Left ventricle myocardium inferior (tissue), 1 donor: Measurements from ENCODE around the gene BRMS1. TPM values are rescaled to one million over a fixed set of nuclear protein-coding genes. Genes with fewer than 3 reads are reported as not detected.
"Not testable (repeated sequence)": the region's sequence is repeated elsewhere in the genome, so short reads cannot be mapped to it uniquely, and the experiment has no call there.

Experiments used
- DNase-seq: peaks from one replicate; pipeline ENCODE4 v3.0.0-alpha.2; 2020
- H3K27ac ChIP-seq: fragments of 200-600 bp; replicated peaks from 2 replicates; pipeline ENCODE4 v1.8.0; 2021
- H3K27me3 ChIP-seq: fragments of 200-600 bp; 2 replicates; pipeline ENCODE4 v1.8.0; 2021; ENCODE audit warnings: low read depth
- H3K36me3 ChIP-seq: fragments of 200-600 bp; 2 replicates; pipeline ENCODE4 v1.8.0; 2021
- H3K4me1 ChIP-seq: fragments of 200-600 bp; 2 replicates; pipeline ENCODE4 v1.8.0; 2021
- H3K4me3 ChIP-seq: fragments of 200-600 bp; 2 replicates; pipeline ENCODE4 v1.8.0; 2021; ENCODE audit warnings: mild to moderate bottlenecking, moderate library complexity
- H3K9me3 ChIP-seq: fragments of 200-600 bp; replicated peaks from 2 replicates; pipeline ENCODE4 v1.8.0; 2021
- intact Hi-C: fragments of 100-400 bp; cut with micrococcal nuclease; formaldehyde crosslinking; loops from one replicate; pipeline ENCODE4 v1.11.0; 2022
- total RNA-seq: library from RNA; stranded (reverse); fragmentation: NEBNext Ultra II Directional; extraction: Animal tissue kit (Norgen Biotek cat#: 25700); gene quantifications from one replicate; pipeline ENCODE4 v1.2.1, GENCODE V29; 2021
- TF ChIP-seq, protein P1 (sequence below): fragments of 200-600 bp; IDR thresholded peaks from 2 replicates; pipeline ENCODE4 v1.8.0; 2021; ENCODE audit warnings: antibody characterized with exemption, mild to moderate bottlenecking, borderline replicate concordance
- donor health status: DM: no; HTN: yes; CAD: no; lungs with severe emphysema.

Gene BRMS1
- total RNA-seq, 1 donor from 2014 or later: 14.7 TPM

DNA sequence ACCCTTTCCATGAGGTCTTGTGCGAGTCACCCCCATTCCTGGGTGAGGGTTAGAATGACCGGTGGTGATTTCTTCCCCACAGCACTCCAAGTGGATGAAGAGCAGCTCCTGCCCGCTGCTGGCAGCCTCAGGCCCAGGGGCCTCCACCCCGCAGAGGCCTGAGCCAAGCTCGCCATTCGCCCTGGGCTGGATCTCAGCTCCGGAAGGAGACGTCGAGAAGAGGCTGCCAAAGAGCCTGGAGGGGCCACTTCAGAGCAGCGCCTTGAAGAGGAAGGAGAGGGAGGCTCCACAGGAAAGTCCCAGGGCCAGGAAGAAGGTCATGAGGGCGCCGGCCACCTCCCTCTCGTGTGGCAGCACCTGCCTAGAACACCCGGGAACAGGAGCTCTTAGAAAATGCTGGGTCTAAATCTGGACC, 18.3 kb upstream of the BRMS1 start:
- Histone ChIP-seq H3K9me3 (no peaks in the 10 kb centered on the region), H3K36me3 (peaks cover 8% of the 10 kb centered on the region), H3K4me1 (peaks cover 9% of the 10 kb centered on the region), H3K27me3 (no peaks in the 10 kb centered on the region), H3K4me3 (no peak overlapping the region), H3K27ac (peak overlapping the region; percentile 12)
- TF ChIP-seq, protein P1, sequence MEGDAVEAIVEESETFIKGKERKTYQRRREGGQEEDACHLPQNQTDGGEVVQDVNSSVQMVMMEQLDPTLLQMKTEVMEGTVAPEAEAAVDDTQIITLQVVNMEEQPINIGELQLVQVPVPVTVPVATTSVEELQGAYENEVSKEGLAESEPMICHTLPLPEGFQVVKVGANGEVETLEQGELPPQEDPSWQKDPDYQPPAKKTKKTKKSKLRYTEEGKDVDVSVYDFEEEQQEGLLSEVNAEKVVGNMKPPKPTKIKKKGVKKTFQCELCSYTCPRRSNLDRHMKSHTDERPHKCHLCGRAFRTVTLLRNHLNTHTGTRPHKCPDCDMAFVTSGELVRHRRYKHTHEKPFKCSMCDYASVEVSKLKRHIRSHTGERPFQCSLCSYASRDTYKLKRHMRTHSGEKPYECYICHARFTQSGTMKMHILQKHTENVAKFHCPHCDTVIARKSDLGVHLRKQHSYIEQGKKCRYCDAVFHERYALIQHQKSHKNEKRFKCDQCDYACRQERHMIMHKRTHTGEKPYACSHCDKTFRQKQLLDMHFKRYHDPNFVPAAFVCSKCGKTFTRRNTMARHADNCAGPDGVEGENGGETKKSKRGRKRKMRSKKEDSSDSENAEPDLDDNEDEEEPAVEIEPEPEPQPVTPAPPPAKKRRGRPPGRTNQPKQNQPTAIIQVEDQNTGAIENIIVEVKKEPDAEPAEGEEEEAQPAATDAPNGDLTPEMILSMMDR: no peak
- no peak for DNase-seq
- intact Hi-C loops: no loop called here

DNA sequence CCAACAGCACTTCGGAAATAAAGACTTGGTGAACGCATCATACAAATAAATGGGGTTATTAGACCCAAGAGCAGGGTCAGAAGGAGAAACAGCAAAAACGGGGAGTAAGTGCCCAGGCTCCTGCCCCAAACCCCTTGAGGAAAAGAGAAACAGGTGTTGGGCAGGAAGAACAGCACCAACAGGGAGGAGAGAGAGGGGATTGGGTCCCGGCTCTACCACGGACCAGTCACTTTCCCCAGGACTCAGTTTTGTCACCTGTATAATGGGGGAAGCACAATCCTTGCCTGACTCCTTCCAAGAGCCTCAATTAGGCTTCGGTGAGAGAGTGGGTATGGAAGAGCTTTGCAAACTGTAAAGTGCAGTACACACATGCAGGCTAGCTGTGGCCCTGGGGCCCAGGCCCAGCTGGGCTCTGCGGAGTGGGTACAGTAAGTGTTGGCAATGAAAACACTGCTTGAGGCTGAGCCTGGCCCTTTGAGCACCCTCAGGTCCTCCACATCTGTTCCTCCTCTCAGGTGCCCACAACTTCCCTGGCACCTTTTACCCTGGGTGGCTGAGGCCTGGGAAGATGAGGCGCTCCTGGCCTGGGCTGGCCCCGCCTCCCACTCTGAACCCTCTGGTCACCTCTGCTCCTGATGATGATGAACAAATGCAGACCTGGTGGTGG, 17.7 kb upstream of the BRMS1 start:
- Histone ChIP-seq H3K4me3 (no peak overlapping the region), H3K36me3 (peaks cover 4% of the 10 kb centered on the region)
- TF ChIP-seq, protein P1: no peak

DNA sequence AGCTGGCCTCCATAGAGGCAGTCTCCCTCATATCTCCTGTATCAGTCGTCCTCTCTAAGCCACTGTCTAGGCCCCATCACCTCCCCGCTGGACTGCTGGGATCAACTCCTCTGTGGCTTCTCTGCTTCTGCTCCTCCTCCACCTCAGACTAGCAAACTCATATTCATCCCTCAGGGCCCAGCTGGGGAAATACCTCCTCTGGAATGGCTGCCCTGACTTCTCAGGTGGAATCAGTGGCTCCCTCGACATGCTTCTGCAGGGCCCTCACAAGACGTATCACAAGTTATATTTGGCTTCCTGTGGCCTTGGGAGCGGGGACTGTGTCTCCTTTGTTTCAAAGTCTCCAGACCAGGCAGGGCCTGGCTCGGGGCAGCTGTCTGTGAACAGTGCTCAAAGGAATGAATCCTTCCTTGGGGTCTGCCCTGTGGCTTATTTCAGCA, 16.6 kb upstream of the BRMS1 start:
- no peak for DNase-seq
- TF ChIP-seq, protein P1: no peak
- intact Hi-C loops: no loop called here

More for the DNA sequence above, 17.7 kb upstream of the BRMS1 start:
- H3K4me1 ChIP-seq: peaks cover 9% of the 10 kb centered on the region
- DNase-seq: no peak
- H3K27ac ChIP-seq: peak overlapping the region; percentile 12
- intact Hi-C loops: no loop called here
- no peaks in the 10 kb centered on the region for H3K9me3 ChIP-seq
- no peaks in the 10 kb centered on the region for H3K27me3 ChIP-seq

DNA sequence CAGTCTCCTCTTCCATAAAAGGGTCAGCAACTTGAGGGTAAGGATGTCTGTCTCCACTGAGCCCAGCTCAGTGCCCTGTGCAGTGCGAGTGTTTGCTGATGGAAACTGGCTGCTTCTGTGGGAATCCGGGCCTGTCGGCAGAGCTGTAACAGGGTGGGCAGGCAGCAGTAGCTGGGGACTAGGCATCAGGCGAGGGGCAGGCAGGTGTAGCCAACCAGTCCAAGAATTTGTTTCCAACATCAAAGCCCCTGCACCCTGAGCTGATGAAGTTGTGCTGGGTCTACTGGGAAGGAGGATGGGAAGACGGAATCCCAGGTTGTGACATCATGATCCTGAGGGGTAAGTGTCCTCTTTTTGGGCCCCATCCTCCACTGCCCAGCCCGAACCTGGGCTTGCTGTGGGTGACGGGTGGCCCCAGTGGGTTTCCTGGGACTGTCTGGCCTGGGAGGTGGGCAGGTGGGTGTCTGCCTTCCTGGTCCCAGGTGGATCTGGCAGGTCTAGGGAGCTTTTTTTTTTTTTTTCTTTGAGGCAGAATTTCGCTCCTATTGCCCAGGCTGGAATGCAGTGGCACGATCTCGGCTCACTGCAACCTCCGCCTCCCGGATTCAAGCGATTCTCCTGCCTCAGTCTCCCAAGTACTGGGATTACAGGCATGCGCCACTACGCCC, 15.6 kb upstream of the BRMS1 start:
- H3K4me1 ChIP-seq: peaks cover 9% of the 10 kb centered on the region
- no peaks in the 10 kb centered on the region for H3K36me3 ChIP-seq
- no peaks in the 10 kb centered on the region for H3K27me3 ChIP-seq
- H3K9me3 ChIP-seq: no peaks in the 10 kb centered on the region
- TF ChIP-seq, protein P1: no peak
- intact Hi-C loops: no loop called here
- no peak overlapping the region for H3K27ac ChIP-seq
- DNase-seq: no peak
- H3K4me3 ChIP-seq: no peak overlapping the region

More for the DNA sequence above, 16.6 kb upstream of the BRMS1 start:
- no peak overlapping the region for H3K4me3 ChIP-seq
- H3K36me3 ChIP-seq: no peaks in the 10 kb centered on the region
- H3K4me1 ChIP-seq: peaks cover 9% of the 10 kb centered on the region
- no peak overlapping the region for H3K27ac ChIP-seq
- H3K27me3 ChIP-seq: no peaks in the 10 kb centered on the region
- no peaks in the 10 kb centered on the region for H3K9me3 ChIP-seq

DNA sequence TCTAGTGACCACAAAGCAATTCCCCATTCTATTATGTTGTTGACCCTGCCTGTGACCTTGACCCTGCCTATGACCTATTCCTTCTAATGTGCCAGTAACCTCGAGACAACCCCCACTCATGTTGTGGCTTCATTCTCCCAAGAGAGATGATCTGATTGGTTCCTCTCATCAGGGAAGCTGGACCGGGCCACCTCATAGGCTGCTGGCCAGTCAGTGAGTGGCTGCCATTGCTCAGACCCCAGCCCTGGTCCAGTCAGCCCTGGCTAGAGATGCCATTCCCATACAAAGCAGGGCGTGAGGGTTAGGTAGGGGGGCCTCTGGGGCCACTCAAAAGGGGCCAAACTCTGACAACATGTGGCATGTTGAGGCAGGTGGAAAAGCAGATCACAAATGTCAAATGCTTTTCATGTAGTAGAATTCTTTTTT, 14.8 kb upstream of the BRMS1 start:
- no peaks in the 10 kb centered on the region for H3K36me3 ChIP-seq
- no peak overlapping the region for H3K4me3 ChIP-seq
- no peak for DNase-seq
- intact Hi-C loops: no loop called here
- TF ChIP-seq, protein P1: no peak
- H3K4me1 ChIP-seq: peaks cover 9% of the 10 kb centered on the region
- no peaks in the 10 kb centered on the region for H3K9me3 ChIP-seq
- no peak overlapping the region for H3K27ac ChIP-seq
- no peaks in the 10 kb centered on the region for H3K27me3 ChIP-seq

DNA sequence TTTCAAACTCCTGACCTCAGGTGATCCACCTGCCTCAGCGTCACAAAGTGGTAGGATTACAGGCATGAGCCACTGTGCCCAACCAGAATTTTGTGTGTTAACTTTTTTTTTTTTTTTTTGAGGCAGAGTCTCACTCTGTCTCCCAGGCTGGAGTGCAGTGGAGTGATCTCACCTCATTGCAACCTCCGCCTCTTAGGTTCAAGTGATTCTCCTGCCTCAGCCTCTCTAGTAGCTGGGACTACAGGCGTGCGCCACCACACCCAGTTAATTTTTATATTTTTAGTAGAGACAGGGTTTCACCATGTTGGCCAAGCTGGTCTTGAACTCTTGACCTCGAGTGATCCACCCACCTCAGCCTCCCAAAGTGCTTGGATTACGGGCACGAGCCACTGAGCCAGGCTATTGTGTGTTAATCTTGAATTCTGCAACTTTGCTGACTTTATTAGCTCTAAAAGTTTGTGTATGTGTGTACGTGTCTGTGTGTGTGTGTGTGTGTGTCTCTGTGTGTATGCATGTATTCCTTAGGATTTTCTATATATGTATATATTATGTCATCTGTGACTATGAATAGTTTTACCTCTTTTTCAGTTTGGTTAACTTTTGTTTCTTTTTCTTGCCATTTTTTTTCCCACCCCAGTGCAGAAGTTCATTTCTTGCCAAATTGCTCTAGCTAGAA, 5.8 kb upstream of the BRMS1 start:
- H3K36me3 ChIP-seq, H3K9me3 ChIP-seq, H3K27me3 ChIP-seq, intact Hi-C loops, DNase-seq, H3K27ac ChIP-seq, H3K4me3 ChIP-seq: not testable (repeated sequence)
- H3K4me1 ChIP-seq: peaks cover 27% of the 10 kb centered on the region
